Lower leg skin (tissue), 4 donors: Measurements from ENCODE around the gene RASGRP4. TPM values are rescaled to one million over a fixed set of nuclear protein-coding genes. Genes with fewer than 3 reads are reported as not detected.
"Not testable (repeated sequence)": the region's sequence is repeated elsewhere in the genome, so short reads cannot be mapped to it uniquely, and the experiment has no call there.

Source experiments
- DNase-seq, 2 donors: peaks; one replicate each; pipeline ENCODE4 v3.0.0-alpha.2; 2019; ENCODE audit warnings: low spot score in 2 of 2
- H3K4me3 ChIP-seq: fragments of 200-600 bp; sonication (generic); 2 replicates; pipeline ENCODE4 v1.5.1; 2017; ENCODE audit warnings: mild to moderate bottlenecking, low read depth; ENCODE audit not compliant: poor library complexity, severe bottlenecking
- CTCF ChIP-seq, 3 donors: fragments of 450-650 bp; IDR thresholded peaks; one replicate each; pipeline ENCODE4 v1.5.1; 2016; ENCODE audit warnings: antibody characterized with exemption in 3 of 3, mild to moderate bottlenecking in 3 of 3, moderate library complexity in 2 of 3
- POLR2A ChIP-seq, 2 donors: fragments of 450-650 bp; IDR thresholded peaks; one replicate each; pipeline ENCODE4 v1.6.1; 2016 to 2017; ENCODE audit warnings: antibody characterized with exemption in 2 of 2, mild to moderate bottlenecking in 1 of 2, moderate library complexity in 1 of 2
- WGBS, 2 donors: methylation state at CpG; one replicate each; pipeline ENCODE4 v1.1.5; 2018; 5-methylcytosine and 5-hydroxymethylcytosine counted together
- intact Hi-C: fragments of 100-400 bp; cut with DNase I; formaldehyde crosslinking; loops from one replicate; pipeline ENCODE4 v1.15.0; 2023; ENCODE audit warnings: low total_unique reads
- total RNA-seq, 4 donors: library from RNA; depleted of rRNA; stranded (reverse); fragments of >200 nt; gene quantifications; one replicate each; pipeline ENCODE4 v1.1.0, GENCODE V29; 2016

The RASGRP4 gene
- total RNA-seq, 4 donors from 2014 or later, result 1.3 to 2.3 (median 1.7) TPM

GRCh38 chr19:38417146-38417543, 8.9 kb downstream of the RASGRP4 start:
- no peak for DNase-seq
- WGBS, 2 donors, result 63 to 67% methylated on average over 8 of the region's 8 CpGs
- no peak for TF ChIP-seq POLR2A (IDR thresholded peaks at IDR 0.05)
- TF ChIP-seq CTCF (IDR thresholded peaks at IDR 0.05), result no peak
- intact Hi-C loops, result no loop called here
- no peak overlapping the region for H3K4me3 ChIP-seq

- H3K4me3 ChIP-seq, result no peak overlapping the region
- WGBS, 2 donors, result 86 to 88% methylated on average over 6 of the region's 6 CpGs
- no peak for TF ChIP-seq POLR2A (IDR thresholded peaks at IDR 0.05)
- no peak for TF ChIP-seq CTCF (IDR thresholded peaks at IDR 0.05)
- intact Hi-C loops, result no loop called here
- DNase-seq, result no peak
Measured at GRCh38 chr19:38413416-38413815, 12.6 kb downstream of the RASGRP4 start.

- DNase-seq, result no peak
- WGBS, 2 donors, result 67 to 70% methylated on average over 10 to 11 of the region's 11 CpGs
- TF ChIP-seq CTCF (IDR thresholded peaks at IDR 0.05) (no peak), POLR2A (IDR thresholded peaks at IDR 0.05) (no peak)
- no peak overlapping the region for H3K4me3 ChIP-seq
- intact Hi-C loops, result no loop called here
Measured at GRCh38 chr19:38412961-38413360, 13.1 kb downstream of the RASGRP4 start.

GRCh38 chr19:38412491-38412890, 13.5 kb downstream of the RASGRP4 start:
- H3K4me3 ChIP-seq, result no peak overlapping the region
- no peak for DNase-seq
- intact Hi-C loops, result no loop called here
- TF ChIP-seq POLR2A (IDR thresholded peaks at IDR 0.05) (no peak), CTCF (IDR thresholded peaks at IDR 0.05) (no peak)
- 93 to 95% methylated on average over 8 of the region's 8 CpGs for WGBS, 2 donors

GRCh38 chr19:38411898-38412297, 14.1 kb downstream of the RASGRP4 start:
- DNase-seq, H3K4me3 ChIP-seq, intact Hi-C loops: not testable (repeated sequence)
- 79 to 83% methylated on average over 5 of the region's 5 CpGs for WGBS, 2 donors

GRCh38 chr19:38411041-38411712, 14.8 kb downstream of the RASGRP4 start:
- no peak for TF ChIP-seq CTCF (IDR thresholded peaks at IDR 0.05)
- no peak for TF ChIP-seq POLR2A (IDR thresholded peaks at IDR 0.05)
- intact Hi-C loops, result no loop called here
- 84 to 86% methylated on average over 12 to 13 of the region's 13 CpGs for WGBS, 2 donors
- H3K4me3 ChIP-seq, result no peak overlapping the region
- DNase-seq, result no peak

- DNase-seq, H3K4me3 ChIP-seq, intact Hi-C loops: not testable (repeated sequence)
- 78 to 86% methylated on average over 6 of the region's 6 CpGs for WGBS, 2 donors
Measured at GRCh38 chr19:38410407-38410806, 15.6 kb downstream of the RASGRP4 start.
